Liver (tissue), 9 donors: ENCODE results near the gene FOXI2. TPM values are rescaled to one million over a fixed set of nuclear protein-coding genes. Genes with fewer than 3 reads are reported as not detected.

ENCODE experiments used
- DNase-seq: peaks from one replicate; pipeline ENCODE4 v3.0.0-alpha.2; 2017; ENCODE audit warnings: low spot score
- H3K27ac ChIP-seq, 2 donors: one replicate each; pipeline ENCODE4 v1.7.0; 2013; ENCODE audit warnings: inconsistent platforms in 2 of 2, low read length in 2 of 2, control low read depth in 1 of 2, low read depth in 1 of 2, mild to moderate bottlenecking in 1 of 2
- H3K27me3 ChIP-seq, 4 donors: one replicate each; pipeline versions ENCODE4 v1.6.1 to v1.7.0; 2013; ENCODE audit warnings: low read length in 3 of 4, inconsistent platforms in 1 of 4, mild to moderate bottlenecking in 1 of 4, moderate library complexity in 1 of 4; ENCODE audit not compliant: control insufficient read depth in 4 of 4, insufficient read depth in 4 of 4
- H3K36me3 ChIP-seq, 4 donors: one replicate each; pipeline versions ENCODE4 v1.6.1 to v1.7.0; 2013; ENCODE audit warnings: low read length in 3 of 4, mild to moderate bottlenecking in 3 of 4, low read depth in 1 of 4, moderate library complexity in 1 of 4; ENCODE audit not compliant: control insufficient read depth in 4 of 4, insufficient read depth in 3 of 4
- H3K4me1 ChIP-seq, 4 donors: one replicate each; pipeline versions ENCODE4 v1.6.1 to v1.7.0; 2013; ENCODE audit warnings: low read length in 3 of 4, mild to moderate bottlenecking in 3 of 4, moderate library complexity in 1 of 4; ENCODE audit not compliant: control insufficient read depth in 4 of 4, insufficient read depth in 4 of 4
- H3K4me3 ChIP-seq, 3 donors: one replicate each; pipeline versions ENCODE4 v1.6.1 to v1.7.0; 2013; ENCODE audit warnings: low read length in 3 of 3, control low read depth in 1 of 3, low read depth in 1 of 3, mild to moderate bottlenecking in 1 of 3
- H3K9ac ChIP-seq, 2 donors: one replicate each; pipeline ENCODE4 v1.7.0; 2013; ENCODE audit warnings: low read length in 2 of 2, mild to moderate bottlenecking in 2 of 2, moderate library complexity in 2 of 2, control low read depth in 1 of 2, low read depth in 1 of 2
- H3K9me3 ChIP-seq, 4 donors: one replicate each; pipeline versions ENCODE4 v1.6.1 to v1.7.0; 2013; ENCODE audit warnings: low read length in 3 of 4; ENCODE audit not compliant: control insufficient read depth in 4 of 4
- FOXA1 ChIP-seq: IDR thresholded peaks from 2 replicates; pipeline ENCODE4 v1.6.1; 2016; ENCODE audit warnings: antibody characterized with exemption
- FOXA2 ChIP-seq: IDR thresholded peaks from 2 replicates; pipeline ENCODE4 v1.6.1; 2016; ENCODE audit warnings: antibody characterized with exemption
- HNF4A ChIP-seq, 2 donors: conservative IDR thresholded peaks; 2 replicates each; pipeline ENCODE4 v1.6.1; 2016; ENCODE audit warnings: antibody characterized with exemption in 2 of 2, mild to moderate bottlenecking in 2 of 2
- JUND ChIP-seq, 2 donors: IDR thresholded peaks; 2 replicates each; pipeline ENCODE4 v1.6.1; 2016; ENCODE audit warnings: antibody characterized with exemption in 2 of 2
- NR2F2 ChIP-seq: IDR thresholded peaks from 2 replicates; pipeline ENCODE4 v1.6.1; 2016; ENCODE audit warnings: antibody characterized with exemption
- RAD21 ChIP-seq, 2 donors: IDR thresholded peaks; 2 replicates each; pipeline ENCODE4 v1.6.1; 2016; ENCODE audit warnings: antibody characterized with exemption in 2 of 2, mild to moderate bottlenecking in 2 of 2
- SP1 ChIP-seq: IDR thresholded peaks from 2 replicates; pipeline ENCODE4 v1.6.1; 2018; ENCODE audit warnings: antibody characterized with exemption, mild to moderate bottlenecking
- TAF1 ChIP-seq: conservative IDR thresholded peaks from 2 replicates; pipeline ENCODE4 v1.6.1; 2016; ENCODE audit warnings: antibody characterized with exemption, mild to moderate bottlenecking
- YY1 ChIP-seq: IDR thresholded peaks from 2 replicates; pipeline ENCODE4 v1.6.1; 2016; ENCODE audit warnings: antibody characterized with exemption, mild to moderate bottlenecking
- WGBS: extraction: QIAGEN DNeasy Blood & Tissue Kit; methylation state at CpG from one replicate; pipeline ENCODE4 v1.1.7; 2013; 5-methylcytosine and 5-hydroxymethylcytosine counted together
- polyA plus RNA-seq, 2 donors: library from polyadenylated mRNA; stranded (reverse) in 1 of 2; unstranded in 1 of 2; fragments of 200-250 nt in 1 of 2; fragments of >200 nt in 1 of 2; fragmentation: Nextera tagmentation in 1 of 2; extraction: Ambion mirVana in 1 of 2; gene quantifications; one replicate each; pipeline versions ENCODE4 v1.2.1 to v1.2.3, GENCODE V29; 2013 to 2015
- total RNA-seq, 2 donors: library from RNA; depleted of rRNA; stranded (reverse); fragments of >200 nt; gene quantifications; one replicate each; pipeline ENCODE4 v1.2.3, GENCODE V29; 2014
- TF ChIP-seq, protein P1 (sequence below): IDR thresholded peaks from 2 replicates; pipeline ENCODE4 v1.6.1; 2016; ENCODE audit warnings: antibody characterized with exemption
- TF ChIP-seq, protein P2 (sequence below): IDR thresholded peaks from 2 replicates; pipeline ENCODE4 v1.6.1; 2016; ENCODE audit warnings: antibody characterized with exemption
- TF ChIP-seq, protein P3 (sequence below): fragments of 150-350 bp; IDR thresholded peaks from 2 replicates; pipeline ENCODE4 v1.5.1; 2017; ENCODE audit warnings: improper control_type of control experiment, low read depth, low read length; ENCODE audit not compliant: missing input control
- TF ChIP-seq, protein P4 (sequence below): IDR thresholded peaks from 2 replicates; pipeline ENCODE4 v1.6.1; 2016; ENCODE audit warnings: antibody characterized with exemption
- TF ChIP-seq, protein P5 (sequence below): IDR thresholded peaks from 2 replicates; pipeline ENCODE4 v1.6.1; 2016; ENCODE audit warnings: antibody characterized with exemption, mild to moderate bottlenecking
- donor health status: healthy.
- donor health status: healthy.
- donor health status: healthy.
- donor health status: healthy.
- donor health status: healthy.

The FOXI2 gene
- total and polyA plus RNA-seq, 4 donors, result under 0.01 to 0.01 TPM; not detected in 2

DNA sequence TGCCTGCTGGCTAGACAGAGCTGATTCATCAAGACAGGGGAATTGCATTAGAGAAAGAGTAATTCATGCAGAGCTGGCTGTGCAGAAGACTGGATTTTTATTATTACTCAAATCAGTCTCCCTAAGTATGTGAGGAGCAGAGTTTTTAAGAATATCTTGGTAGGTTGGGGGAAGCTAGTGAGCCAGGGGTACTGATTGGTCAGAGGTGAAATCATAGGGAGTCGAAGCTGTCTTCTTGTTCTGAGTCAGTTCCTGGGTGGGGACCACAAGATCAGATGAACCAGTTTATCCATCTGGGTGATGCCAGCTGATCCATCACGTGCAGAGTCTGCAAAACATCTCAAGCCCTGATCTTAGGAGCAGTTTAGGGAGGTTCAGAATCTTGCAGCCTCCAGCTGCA is 39.8 kb downstream of the FOXI2 start (continued):
- TF ChIP-seq, protein P1, sequence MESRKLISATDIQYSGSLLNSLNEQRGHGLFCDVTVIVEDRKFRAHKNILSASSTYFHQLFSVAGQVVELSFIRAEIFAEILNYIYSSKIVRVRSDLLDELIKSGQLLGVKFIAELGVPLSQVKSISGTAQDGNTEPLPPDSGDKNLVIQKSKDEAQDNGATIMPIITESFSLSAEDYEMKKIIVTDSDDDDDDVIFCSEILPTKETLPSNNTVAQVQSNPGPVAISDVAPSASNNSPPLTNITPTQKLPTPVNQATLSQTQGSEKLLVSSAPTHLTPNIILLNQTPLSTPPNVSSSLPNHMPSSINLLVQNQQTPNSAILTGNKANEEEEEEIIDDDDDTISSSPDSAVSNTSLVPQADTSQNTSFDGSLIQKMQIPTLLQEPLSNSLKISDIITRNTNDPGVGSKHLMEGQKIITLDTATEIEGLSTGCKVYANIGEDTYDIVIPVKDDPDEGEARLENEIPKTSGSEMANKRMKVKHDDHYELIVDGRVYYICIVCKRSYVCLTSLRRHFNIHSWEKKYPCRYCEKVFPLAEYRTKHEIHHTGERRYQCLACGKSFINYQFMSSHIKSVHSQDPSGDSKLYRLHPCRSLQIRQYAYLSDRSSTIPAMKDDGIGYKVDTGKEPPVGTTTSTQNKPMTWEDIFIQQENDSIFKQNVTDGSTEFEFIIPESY, result no peak
- no peak for TF ChIP-seq JUND (IDR thresholded peaks at IDR 0.05)
- TF ChIP-seq FOXA1, result no peak
- no peak for TF ChIP-seq TAF1
- TF ChIP-seq, protein P2, sequence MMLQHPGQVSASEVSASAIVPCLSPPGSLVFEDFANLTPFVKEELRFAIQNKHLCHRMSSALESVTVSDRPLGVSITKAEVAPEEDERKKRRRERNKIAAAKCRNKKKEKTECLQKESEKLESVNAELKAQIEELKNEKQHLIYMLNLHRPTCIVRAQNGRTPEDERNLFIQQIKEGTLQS, result no peak

DNA sequence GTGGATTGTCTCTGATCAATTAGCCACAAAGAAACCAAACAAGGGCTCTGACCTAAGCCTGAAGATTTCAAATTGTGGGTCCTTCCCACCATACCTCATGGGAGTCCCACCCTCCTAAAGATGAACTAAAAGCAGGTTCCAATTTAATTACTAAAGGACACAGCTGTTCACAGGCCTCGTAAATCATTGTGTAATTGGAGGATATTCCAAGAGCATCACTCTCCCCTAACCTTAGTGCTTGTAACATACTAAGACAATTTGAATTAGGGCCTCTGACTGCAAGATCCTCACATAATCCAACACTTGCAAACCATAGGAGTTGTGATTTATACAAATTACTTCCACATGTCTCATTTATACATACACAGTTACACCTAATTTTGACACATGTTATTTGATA is 44.4 kb downstream of the FOXI2 start:
- Histone ChIP-seq H3K36me3 (no peaks in the 10 kb centered on the region), H3K27ac (no peak overlapping the region), H3K9ac (no peak overlapping the region), H3K9me3 (peaks cover 0 to 10% (median 2%) of the 10 kb centered on the region in 4 donors), H3K27me3 (no peaks in the 10 kb centered on the region), H3K4me1 (no peaks in the 10 kb centered on the region), H3K4me3 (no peak overlapping the region)
- no peak for TF ChIP-seq HNF4A (conservative IDR thresholded peaks at IDR 0.05)
- TF ChIP-seq NR2F2, result no peak
- TF ChIP-seq FOXA2, result no peak
- TF ChIP-seq, protein P1, result no peak
- no peak for TF ChIP-seq RAD21 (IDR thresholded peaks at IDR 0.05)
- TF ChIP-seq SP1, result no peak
- no peak for TF ChIP-seq JUND (IDR thresholded peaks at IDR 0.05)
- TF ChIP-seq FOXA1, result no peak
- TF ChIP-seq, protein P3, sequence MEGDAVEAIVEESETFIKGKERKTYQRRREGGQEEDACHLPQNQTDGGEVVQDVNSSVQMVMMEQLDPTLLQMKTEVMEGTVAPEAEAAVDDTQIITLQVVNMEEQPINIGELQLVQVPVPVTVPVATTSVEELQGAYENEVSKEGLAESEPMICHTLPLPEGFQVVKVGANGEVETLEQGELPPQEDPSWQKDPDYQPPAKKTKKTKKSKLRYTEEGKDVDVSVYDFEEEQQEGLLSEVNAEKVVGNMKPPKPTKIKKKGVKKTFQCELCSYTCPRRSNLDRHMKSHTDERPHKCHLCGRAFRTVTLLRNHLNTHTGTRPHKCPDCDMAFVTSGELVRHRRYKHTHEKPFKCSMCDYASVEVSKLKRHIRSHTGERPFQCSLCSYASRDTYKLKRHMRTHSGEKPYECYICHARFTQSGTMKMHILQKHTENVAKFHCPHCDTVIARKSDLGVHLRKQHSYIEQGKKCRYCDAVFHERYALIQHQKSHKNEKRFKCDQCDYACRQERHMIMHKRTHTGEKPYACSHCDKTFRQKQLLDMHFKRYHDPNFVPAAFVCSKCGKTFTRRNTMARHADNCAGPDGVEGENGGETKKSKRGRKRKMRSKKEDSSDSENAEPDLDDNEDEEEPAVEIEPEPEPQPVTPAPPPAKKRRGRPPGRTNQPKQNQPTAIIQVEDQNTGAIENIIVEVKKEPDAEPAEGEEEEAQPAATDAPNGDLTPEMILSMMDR, result no peak
- TF ChIP-seq, protein P2, result no peak
- no peak for TF ChIP-seq TAF1
- TF ChIP-seq, protein P4, sequence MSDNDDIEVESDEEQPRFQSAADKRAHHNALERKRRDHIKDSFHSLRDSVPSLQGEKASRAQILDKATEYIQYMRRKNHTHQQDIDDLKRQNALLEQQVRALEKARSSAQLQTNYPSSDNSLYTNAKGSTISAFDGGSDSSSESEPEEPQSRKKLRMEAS, result no peak
- TF ChIP-seq YY1, result no peak
- TF ChIP-seq, protein P5, sequence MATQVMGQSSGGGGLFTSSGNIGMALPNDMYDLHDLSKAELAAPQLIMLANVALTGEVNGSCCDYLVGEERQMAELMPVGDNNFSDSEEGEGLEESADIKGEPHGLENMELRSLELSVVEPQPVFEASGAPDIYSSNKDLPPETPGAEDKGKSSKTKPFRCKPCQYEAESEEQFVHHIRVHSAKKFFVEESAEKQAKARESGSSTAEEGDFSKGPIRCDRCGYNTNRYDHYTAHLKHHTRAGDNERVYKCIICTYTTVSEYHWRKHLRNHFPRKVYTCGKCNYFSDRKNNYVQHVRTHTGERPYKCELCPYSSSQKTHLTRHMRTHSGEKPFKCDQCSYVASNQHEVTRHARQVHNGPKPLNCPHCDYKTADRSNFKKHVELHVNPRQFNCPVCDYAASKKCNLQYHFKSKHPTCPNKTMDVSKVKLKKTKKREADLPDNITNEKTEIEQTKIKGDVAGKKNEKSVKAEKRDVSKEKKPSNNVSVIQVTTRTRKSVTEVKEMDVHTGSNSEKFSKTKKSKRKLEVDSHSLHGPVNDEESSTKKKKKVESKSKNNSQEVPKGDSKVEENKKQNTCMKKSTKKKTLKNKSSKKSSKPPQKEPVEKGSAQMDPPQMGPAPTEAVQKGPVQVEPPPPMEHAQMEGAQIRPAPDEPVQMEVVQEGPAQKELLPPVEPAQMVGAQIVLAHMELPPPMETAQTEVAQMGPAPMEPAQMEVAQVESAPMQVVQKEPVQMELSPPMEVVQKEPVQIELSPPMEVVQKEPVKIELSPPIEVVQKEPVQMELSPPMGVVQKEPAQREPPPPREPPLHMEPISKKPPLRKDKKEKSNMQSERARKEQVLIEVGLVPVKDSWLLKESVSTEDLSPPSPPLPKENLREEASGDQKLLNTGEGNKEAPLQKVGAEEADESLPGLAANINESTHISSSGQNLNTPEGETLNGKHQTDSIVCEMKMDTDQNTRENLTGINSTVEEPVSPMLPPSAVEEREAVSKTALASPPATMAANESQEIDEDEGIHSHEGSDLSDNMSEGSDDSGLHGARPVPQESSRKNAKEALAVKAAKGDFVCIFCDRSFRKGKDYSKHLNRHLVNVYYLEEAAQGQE, result no peak
- no peak for DNase-seq
- WGBS, result 54% methylated on average over 1 of the region's 1 CpG
